Osteoblast (primary cell): ENCODE results near the gene SPNS3. TPM values are rescaled to one million over a fixed set of nuclear protein-coding genes. Genes with fewer than 3 reads are reported as not detected.

Experiments used
- DNase-seq: peaks from one replicate; pipeline ENCODE4 v3.0.0; 2011; ENCODE audit warnings: low spot score, mixed read lengths; ENCODE audit not compliant: insufficient read length; ENCODE audit errors: missing footprints
- H2AFZ ChIP-seq: 2 replicates; pipeline ENCODE4 v1.6.0; 2011; ENCODE audit warnings: mild to moderate bottlenecking, low read length
- H3K27ac ChIP-seq: 2 replicates; pipeline ENCODE4 v1.5.1; 2011; ENCODE audit warnings: mild to moderate bottlenecking, low read depth, low read length, moderate library complexity
- H3K27me3 ChIP-seq: 2 replicates; pipeline ENCODE4 v1.6.0; 2012; ENCODE audit warnings: mild to moderate bottlenecking, control low read depth, inconsistent platforms, low read length, moderate library complexity; ENCODE audit not compliant: insufficient read depth
- H3K36me3 ChIP-seq: 2 replicates; pipeline ENCODE4 v1.5.1; 2011; ENCODE audit warnings: mild to moderate bottlenecking, low read length, control low read depth, moderate library complexity; ENCODE audit not compliant: insufficient read depth
- H3K4me1 ChIP-seq: 2 replicates; pipeline ENCODE4 v1.5.1; 2011; ENCODE audit warnings: mild to moderate bottlenecking, low read length, control low read depth, moderate library complexity; ENCODE audit not compliant: insufficient read depth
- H3K4me2 ChIP-seq: 2 replicates; pipeline ENCODE4 v1.6.0; 2011; ENCODE audit warnings: mild to moderate bottlenecking, low read length; ENCODE audit not compliant: insufficient read depth
- H3K4me3 ChIP-seq: fragments of 200-600 bp; sonication (generic); 3 replicates; pipeline ENCODE4 v1.5.1; 2012; ENCODE audit warnings: mild to moderate bottlenecking, low read length, inconsistent platforms; ENCODE audit not compliant: insufficient read depth
- H3K79me2 ChIP-seq: 2 replicates; pipeline ENCODE4 v1.6.0; 2012; ENCODE audit warnings: mild to moderate bottlenecking, low read length, control low read depth, inconsistent platforms; ENCODE audit not compliant: insufficient read depth
- H3K9me3 ChIP-seq: 2 replicates; pipeline ENCODE4 v1.5.1; 2011; ENCODE audit warnings: low read depth, low read length, control low read depth
- H4K20me1 ChIP-seq: 2 replicates; pipeline ENCODE4 v1.6.0; 2012; ENCODE audit warnings: mild to moderate bottlenecking, low read length, control low read depth; ENCODE audit not compliant: insufficient read depth
- total RNA-seq: library from RNA; depleted of rRNA; stranded (reverse); fragments of >200 nt; gene quantifications from 2 replicates; pipeline ENCODE4 v1.2.3, GENCODE V29; 2012
- TF ChIP-seq, protein P1 (sequence below): IDR thresholded peaks from 2 replicates; pipeline ENCODE4 v1.5.1; 2011; ENCODE audit warnings: mild to moderate bottlenecking, low read depth, low read length, moderate library complexity; ENCODE audit errors: extremely low read depth

Gene SPNS3
- total RNA-seq, 1 donor: not detected

DNA sequence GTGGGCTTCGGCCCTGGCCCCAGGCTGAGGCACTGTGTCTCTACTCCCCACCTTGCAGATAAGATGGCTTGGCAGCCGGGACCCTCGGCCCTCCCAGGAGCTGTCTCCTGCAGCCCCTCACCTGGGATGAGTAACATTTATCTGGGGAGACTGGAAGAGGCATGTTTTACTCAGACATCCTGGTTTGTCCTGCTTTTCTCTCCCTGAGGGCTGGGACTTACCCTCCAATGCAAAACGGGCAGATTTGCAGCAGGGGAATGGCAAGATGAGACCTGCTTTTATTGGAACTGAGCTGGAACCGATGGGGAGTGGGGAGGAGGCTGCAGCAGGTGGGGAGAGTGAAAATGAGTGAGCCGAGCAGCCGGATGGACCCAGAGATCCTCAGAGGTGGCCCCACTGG, 39.9 kb upstream of the SPNS3 start:
- Histone ChIP-seq H3K27me3 (no peaks in the 10 kb centered on the region), H3K4me3 (no peak overlapping the region), H3K4me2 (no peak overlapping the region), H3K27ac (no peak overlapping the region), H3K9me3 (no peaks in the 10 kb centered on the region), H2AFZ (no peak overlapping the region), H3K36me3 (no peaks in the 10 kb centered on the region), H3K79me2 (no peaks in the 10 kb centered on the region), H3K4me1 (no peaks in the 10 kb centered on the region), H4K20me1 (no peaks in the 10 kb centered on the region)
- peak; percentile 26 for DNase-seq
- TF ChIP-seq, protein P1, sequence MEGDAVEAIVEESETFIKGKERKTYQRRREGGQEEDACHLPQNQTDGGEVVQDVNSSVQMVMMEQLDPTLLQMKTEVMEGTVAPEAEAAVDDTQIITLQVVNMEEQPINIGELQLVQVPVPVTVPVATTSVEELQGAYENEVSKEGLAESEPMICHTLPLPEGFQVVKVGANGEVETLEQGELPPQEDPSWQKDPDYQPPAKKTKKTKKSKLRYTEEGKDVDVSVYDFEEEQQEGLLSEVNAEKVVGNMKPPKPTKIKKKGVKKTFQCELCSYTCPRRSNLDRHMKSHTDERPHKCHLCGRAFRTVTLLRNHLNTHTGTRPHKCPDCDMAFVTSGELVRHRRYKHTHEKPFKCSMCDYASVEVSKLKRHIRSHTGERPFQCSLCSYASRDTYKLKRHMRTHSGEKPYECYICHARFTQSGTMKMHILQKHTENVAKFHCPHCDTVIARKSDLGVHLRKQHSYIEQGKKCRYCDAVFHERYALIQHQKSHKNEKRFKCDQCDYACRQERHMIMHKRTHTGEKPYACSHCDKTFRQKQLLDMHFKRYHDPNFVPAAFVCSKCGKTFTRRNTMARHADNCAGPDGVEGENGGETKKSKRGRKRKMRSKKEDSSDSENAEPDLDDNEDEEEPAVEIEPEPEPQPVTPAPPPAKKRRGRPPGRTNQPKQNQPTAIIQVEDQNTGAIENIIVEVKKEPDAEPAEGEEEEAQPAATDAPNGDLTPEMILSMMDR: no peak

DNA sequence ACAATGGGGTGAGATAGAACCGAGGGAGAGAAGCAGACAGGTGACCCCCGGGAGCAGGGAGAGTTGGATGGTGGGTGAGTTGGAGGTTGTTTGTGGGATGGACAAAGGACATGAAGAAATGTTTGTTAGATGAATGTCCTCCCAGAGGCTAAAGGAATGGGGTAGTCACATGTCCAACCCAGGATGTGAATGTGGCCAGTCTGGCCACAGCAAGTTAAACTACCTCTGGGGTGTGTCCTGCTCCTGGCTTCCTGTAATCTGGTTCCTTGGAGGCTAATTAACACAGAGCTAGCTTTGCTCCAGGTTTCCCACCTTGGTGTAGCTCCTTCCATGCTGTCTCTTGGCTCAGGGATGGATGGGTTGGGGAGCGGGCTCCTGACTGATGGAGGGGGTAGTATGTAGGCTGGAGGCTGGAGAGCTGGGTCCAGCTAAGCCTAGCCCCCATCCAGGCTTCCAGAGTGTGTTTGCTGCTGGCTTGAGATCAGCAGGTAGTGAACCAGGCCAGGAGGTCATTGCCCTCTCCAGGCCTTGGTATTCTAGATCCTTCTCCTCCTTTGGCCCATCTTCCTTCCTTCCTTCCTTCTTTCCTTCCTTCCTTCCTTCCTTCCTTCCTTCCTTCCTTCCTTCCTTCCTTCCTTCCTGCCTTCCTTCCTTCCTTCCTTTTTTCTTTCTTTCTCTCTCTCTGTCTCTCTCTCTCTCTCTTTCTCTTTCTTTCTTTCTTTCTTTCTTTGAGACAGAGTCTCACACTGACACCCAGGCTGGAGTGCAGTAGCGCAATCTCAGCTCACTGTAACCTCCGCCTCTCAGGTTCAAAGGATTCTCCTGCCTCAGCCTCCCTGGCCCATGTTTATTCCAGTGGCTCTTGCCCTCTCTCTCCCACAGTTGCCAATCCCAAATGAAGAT, 39.3 kb upstream of the SPNS3 start:
- no peaks in the 10 kb centered on the region for H4K20me1 ChIP-seq
- H3K4me1 ChIP-seq: no peaks in the 10 kb centered on the region
- no peaks in the 10 kb centered on the region for H3K36me3 ChIP-seq
- no peaks in the 10 kb centered on the region for H3K9me3 ChIP-seq
- H3K79me2 ChIP-seq: no peaks in the 10 kb centered on the region
- no peak overlapping the region for H3K4me2 ChIP-seq
- H3K27me3 ChIP-seq: no peaks in the 10 kb centered on the region
- TF ChIP-seq, protein P1: no peak
- peak; percentile 21 for DNase-seq
- H3K4me3 ChIP-seq: no peak overlapping the region
- no peak overlapping the region for H2AFZ ChIP-seq
- H3K27ac ChIP-seq: no peak overlapping the region

DNA sequence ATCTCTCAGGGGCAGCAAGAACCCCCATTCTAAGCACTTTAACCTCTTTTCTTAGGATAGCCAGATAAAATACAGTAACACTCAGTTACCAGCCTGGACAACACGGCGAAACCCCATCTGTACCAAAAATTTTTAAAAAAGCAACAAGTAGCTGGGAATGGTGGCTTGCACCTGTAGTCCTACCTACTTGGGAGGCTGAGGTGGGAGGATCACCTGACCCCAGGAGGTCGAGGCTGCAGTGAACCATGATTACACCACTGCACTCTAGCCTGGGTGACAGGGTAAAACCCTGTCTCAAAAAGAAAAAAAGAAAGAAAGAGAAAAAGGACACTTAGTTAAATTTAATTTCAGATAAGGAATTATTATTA, 38.6 kb upstream of the SPNS3 start:
- TF ChIP-seq, protein P1: no peak
- no peak overlapping the region for H3K4me3 ChIP-seq

DNA sequence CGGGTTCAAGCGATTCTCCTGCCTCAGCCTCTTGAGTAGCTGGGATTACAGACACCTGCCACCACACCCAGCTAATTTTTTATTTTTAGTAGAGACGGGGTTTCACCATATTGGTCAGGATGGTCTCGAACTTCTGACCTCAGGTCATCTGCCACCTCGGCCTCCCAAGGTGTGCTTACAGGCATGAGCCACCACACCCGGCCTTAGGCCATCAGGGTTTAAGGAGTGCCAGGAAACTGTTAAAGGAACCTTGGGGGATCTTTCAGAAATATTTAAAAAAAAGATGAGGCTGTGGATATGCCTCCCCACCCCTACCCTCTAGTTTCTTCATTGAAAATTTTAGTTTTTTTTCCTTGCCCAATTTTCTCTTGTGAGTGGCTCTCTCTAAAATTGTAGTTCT, 35.9 kb upstream of the SPNS3 start:
- TF ChIP-seq, protein P1: no peak
- DNase-seq: no peak

More for the DNA sequence above, 38.6 kb upstream of the SPNS3 start:
- no peak for DNase-seq
- Histone ChIP-seq H3K79me2 (no peaks in the 10 kb centered on the region), H3K4me1 (no peaks in the 10 kb centered on the region), H3K4me2 (no peak overlapping the region), H4K20me1 (no peaks in the 10 kb centered on the region), H3K36me3 (no peaks in the 10 kb centered on the region), H3K9me3 (no peaks in the 10 kb centered on the region), H2AFZ (no peak overlapping the region), H3K27me3 (no peaks in the 10 kb centered on the region), H3K27ac (no peak overlapping the region)

More for the DNA sequence above, 35.9 kb upstream of the SPNS3 start:
- H3K4me3 ChIP-seq: no peak overlapping the region
- no peaks in the 10 kb centered on the region for H3K79me2 ChIP-seq
- H3K4me1 ChIP-seq: no peaks in the 10 kb centered on the region
- H3K9me3 ChIP-seq: no peaks in the 10 kb centered on the region
- H2AFZ ChIP-seq: no peak overlapping the region
- H3K27me3 ChIP-seq: no peaks in the 10 kb centered on the region
- no peaks in the 10 kb centered on the region for H3K36me3 ChIP-seq
- H3K27ac ChIP-seq: no peak overlapping the region
- no peak overlapping the region for H3K4me2 ChIP-seq
- no peaks in the 10 kb centered on the region for H4K20me1 ChIP-seq
